ENCODE data around the gene GSTM3. TPM values are rescaled to one million over a fixed set of nuclear protein-coding genes. Genes with fewer than 3 reads are reported as not detected.
"Not testable (repeated sequence)": the region's sequence is repeated elsewhere in the genome, so short reads cannot be mapped to it uniquely, and the experiment has no call there.

Gene GSTM3
- polyA plus RNA-seq, 1 donor (not counting 4 experiments of a cell fraction or from before 2014, with no cell fraction given): 113 TPM

GRCh38 chr1:109704173-109704572 is 36.7 kb downstream of the GSTM3 start:
- H4K20me1 ChIP-seq (ENCODE audit: control insufficient read depth, extremely low read depth, insufficient read depth, low read length): no peaks in the 10 kb centered on the region
- no peaks in the 10 kb centered on the region for H3K4me1 ChIP-seq (ENCODE audit: control insufficient read depth, extremely low read depth, insufficient read depth, low read length)
- no peaks in the 10 kb centered on the region for H3K27me3 ChIP-seq (ENCODE audit: control insufficient read depth, extremely low read depth, insufficient read depth, low read length)
- no peak overlapping the region for H3K27ac ChIP-seq (ENCODE audit: control insufficient read depth, insufficient read depth, low read length)
- no peak overlapping the region for H3K9ac ChIP-seq (ENCODE audit: control insufficient read depth, extremely low read depth, insufficient read depth, low read length)
- no peaks in the 10 kb centered on the region for H3K79me2 ChIP-seq (ENCODE audit: control insufficient read depth, insufficient read depth, low read length)
- no peaks in the 10 kb centered on the region for H3K36me3 ChIP-seq (ENCODE audit: control insufficient read depth in 2 of 2, extremely low read depth in 1 of 2, insufficient read depth in 2 of 2, low read length in 2 of 2)
- H3K9me3 ChIP-seq (ENCODE audit: control insufficient read depth, low read depth, low read length): no peaks in the 10 kb centered on the region
- H3K4me2 ChIP-seq (ENCODE audit: control insufficient read depth, extremely low read depth, insufficient read depth, low read depth, low read length): no peak overlapping the region
- H3K4me3 ChIP-seq (ENCODE audit: control insufficient read depth in 2 of 3, extremely low read depth in 1 of 3, insufficient read depth in 2 of 3, low read depth in 1 of 3, low read length in 3 of 3): no peak overlapping the region
- DNase-seq (ENCODE audit: low read depth, low spot score) (no peak), FAIRE-seq (no peak)
- H3K9me1 ChIP-seq (ENCODE audit: control insufficient read depth, extremely low read depth, insufficient read depth, low read length): no peaks in the 10 kb centered on the region
- no peak overlapping the region for H2AFZ ChIP-seq (ENCODE audit: control insufficient read depth, low read length)
- dilution Hi-C loops (cut with MboI; ENCODE audit: extremely low pct_ligation_motif_present, low sequenced_read_pairs): no loop called here
- TF ChIP-seq, protein P1, sequence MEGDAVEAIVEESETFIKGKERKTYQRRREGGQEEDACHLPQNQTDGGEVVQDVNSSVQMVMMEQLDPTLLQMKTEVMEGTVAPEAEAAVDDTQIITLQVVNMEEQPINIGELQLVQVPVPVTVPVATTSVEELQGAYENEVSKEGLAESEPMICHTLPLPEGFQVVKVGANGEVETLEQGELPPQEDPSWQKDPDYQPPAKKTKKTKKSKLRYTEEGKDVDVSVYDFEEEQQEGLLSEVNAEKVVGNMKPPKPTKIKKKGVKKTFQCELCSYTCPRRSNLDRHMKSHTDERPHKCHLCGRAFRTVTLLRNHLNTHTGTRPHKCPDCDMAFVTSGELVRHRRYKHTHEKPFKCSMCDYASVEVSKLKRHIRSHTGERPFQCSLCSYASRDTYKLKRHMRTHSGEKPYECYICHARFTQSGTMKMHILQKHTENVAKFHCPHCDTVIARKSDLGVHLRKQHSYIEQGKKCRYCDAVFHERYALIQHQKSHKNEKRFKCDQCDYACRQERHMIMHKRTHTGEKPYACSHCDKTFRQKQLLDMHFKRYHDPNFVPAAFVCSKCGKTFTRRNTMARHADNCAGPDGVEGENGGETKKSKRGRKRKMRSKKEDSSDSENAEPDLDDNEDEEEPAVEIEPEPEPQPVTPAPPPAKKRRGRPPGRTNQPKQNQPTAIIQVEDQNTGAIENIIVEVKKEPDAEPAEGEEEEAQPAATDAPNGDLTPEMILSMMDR (optimal IDR thresholded peaks at IDR 0.05 in 1 of 3, IDR thresholded peaks at IDR 0.05 in 1 of 3, conservative IDR thresholded peaks at IDR 0.05 in 1 of 3; ENCODE audit: extremely low read depth in 1 of 3, insufficient read depth in 2 of 3, low read length in 3 of 3): no peak
- TF ChIP-seq EZH2 (IDR thresholded peaks at IDR 0.05; ENCODE audit: low read length): no peak

- H2AFZ ChIP-seq (ENCODE audit: control insufficient read depth, low read length); H3K9ac ChIP-seq (ENCODE audit: control insufficient read depth, extremely low read depth, insufficient read depth, low read length); H4K20me1 ChIP-seq (ENCODE audit: control insufficient read depth, extremely low read depth, insufficient read depth, low read length); H3K36me3 ChIP-seq (ENCODE audit: control insufficient read depth in 2 of 2, extremely low read depth in 1 of 2, insufficient read depth in 2 of 2, low read length in 2 of 2); H3K9me3 ChIP-seq (ENCODE audit: control insufficient read depth, low read depth, low read length); DNase-seq (ENCODE audit: low read depth, low spot score); H3K4me3 ChIP-seq (ENCODE audit: control insufficient read depth in 2 of 3, extremely low read depth in 1 of 3, insufficient read depth in 2 of 3, low read depth in 1 of 3, low read length in 3 of 3); H3K27ac ChIP-seq (ENCODE audit: control insufficient read depth, insufficient read depth, low read length); FAIRE-seq; dilution Hi-C loops (cut with MboI; ENCODE audit: extremely low pct_ligation_motif_present, low sequenced_read_pairs); H3K9me1 ChIP-seq (ENCODE audit: control insufficient read depth, extremely low read depth, insufficient read depth, low read length); H3K27me3 ChIP-seq (ENCODE audit: control insufficient read depth, extremely low read depth, insufficient read depth, low read length); H3K4me1 ChIP-seq (ENCODE audit: control insufficient read depth, extremely low read depth, insufficient read depth, low read length); H3K4me2 ChIP-seq (ENCODE audit: control insufficient read depth, extremely low read depth, insufficient read depth, low read depth, low read length); H3K79me2 ChIP-seq (ENCODE audit: control insufficient read depth, insufficient read depth, low read length): not testable (repeated sequence)
Measured at GRCh38 chr1:109702940-109703339, 37.9 kb downstream of the GSTM3 start.

DNA sequence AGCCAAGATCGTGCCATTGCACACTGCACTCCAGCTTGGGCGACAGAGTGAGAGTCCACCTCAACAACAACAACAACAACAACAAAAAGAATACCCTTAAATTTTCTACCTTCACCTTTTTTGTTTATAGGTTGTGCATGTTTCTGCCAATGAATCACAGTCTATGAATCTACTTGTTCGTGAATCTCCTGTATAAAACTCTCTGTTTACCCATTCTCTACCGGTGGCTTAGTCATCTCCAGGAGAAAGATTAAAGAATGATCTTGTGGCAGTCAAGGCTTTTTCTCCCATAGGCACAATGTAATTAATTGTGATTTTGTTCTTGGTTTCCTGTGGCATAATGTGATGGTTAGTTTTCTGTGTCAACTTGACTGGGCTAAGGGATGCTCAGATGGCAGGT is 43.0 kb downstream of the GSTM3 start:
- H3K4me1 ChIP-seq (ENCODE audit: control insufficient read depth, extremely low read depth, insufficient read depth, low read length); H4K20me1 ChIP-seq (ENCODE audit: control insufficient read depth, extremely low read depth, insufficient read depth, low read length); H3K9me3 ChIP-seq (ENCODE audit: control insufficient read depth, low read depth, low read length); H3K9me1 ChIP-seq (ENCODE audit: control insufficient read depth, extremely low read depth, insufficient read depth, low read length); H3K27ac ChIP-seq (ENCODE audit: control insufficient read depth, insufficient read depth, low read length); H3K9ac ChIP-seq (ENCODE audit: control insufficient read depth, extremely low read depth, insufficient read depth, low read length); H3K4me2 ChIP-seq (ENCODE audit: control insufficient read depth, extremely low read depth, insufficient read depth, low read depth, low read length); dilution Hi-C loops (cut with MboI; ENCODE audit: extremely low pct_ligation_motif_present, low sequenced_read_pairs); H2AFZ ChIP-seq (ENCODE audit: control insufficient read depth, low read length); DNase-seq (ENCODE audit: low read depth, low spot score); H3K36me3 ChIP-seq (ENCODE audit: control insufficient read depth in 2 of 2, extremely low read depth in 1 of 2, insufficient read depth in 2 of 2, low read length in 2 of 2); H3K27me3 ChIP-seq (ENCODE audit: control insufficient read depth, extremely low read depth, insufficient read depth, low read length); H3K4me3 ChIP-seq (ENCODE audit: control insufficient read depth in 2 of 3, extremely low read depth in 1 of 3, insufficient read depth in 2 of 3, low read depth in 1 of 3, low read length in 3 of 3); H3K79me2 ChIP-seq (ENCODE audit: control insufficient read depth, insufficient read depth, low read length): not testable (repeated sequence)
- peak; percentile 23 for FAIRE-seq

Measured in keratinocyte (primary cell).